Measurements from ENCODE around the gene TOPAZ1.

DNA sequence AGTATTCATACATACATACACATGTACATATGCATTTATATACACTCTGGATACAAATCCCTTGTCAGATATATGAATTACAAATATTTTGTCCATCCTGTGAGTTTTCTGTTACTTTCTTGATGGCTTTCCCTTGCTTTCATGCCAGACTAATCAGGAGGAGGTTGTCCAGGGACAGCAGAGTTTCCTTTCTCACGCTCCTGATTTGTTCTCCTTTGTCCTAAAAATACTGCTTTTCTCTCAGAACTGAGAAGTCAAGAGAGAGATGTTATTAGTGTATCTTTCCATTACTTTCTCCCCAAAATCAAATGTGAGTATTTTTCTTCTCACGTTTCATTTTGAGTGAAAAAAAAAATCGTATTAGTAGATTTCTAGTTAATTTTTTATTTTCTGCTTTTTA lies 84.8 kb downstream of the TOPAZ1 start:
- TF ChIP-seq CEBPB (IDR thresholded peaks at IDR 0.05; ENCODE audit: low read depth, low read length) (no peak), RXRA (IDR thresholded peaks at IDR 0.05; ENCODE audit: insufficient read depth, low read depth, low read length) (no peak), CHD2 (IDR thresholded peaks at IDR 0.05; ENCODE audit: low read length) (no peak), YY1 (IDR thresholded peaks at IDR 0.05; ENCODE audit: low read depth, low read length) (no peak), POLR2AphosphoS5 (IDR thresholded peaks at IDR 0.05; ENCODE audit: low read depth, low read length) (no peak), ZNF274 (IDR thresholded peaks at IDR 0.05; ENCODE audit: borderline replicate concordance, extremely low read depth, low read length) (no peak), FOSL1 (IDR thresholded peaks at IDR 0.05; ENCODE audit: insufficient read depth, low read depth, low read length) (no peak)
- TF ChIP-seq, protein P1, sequence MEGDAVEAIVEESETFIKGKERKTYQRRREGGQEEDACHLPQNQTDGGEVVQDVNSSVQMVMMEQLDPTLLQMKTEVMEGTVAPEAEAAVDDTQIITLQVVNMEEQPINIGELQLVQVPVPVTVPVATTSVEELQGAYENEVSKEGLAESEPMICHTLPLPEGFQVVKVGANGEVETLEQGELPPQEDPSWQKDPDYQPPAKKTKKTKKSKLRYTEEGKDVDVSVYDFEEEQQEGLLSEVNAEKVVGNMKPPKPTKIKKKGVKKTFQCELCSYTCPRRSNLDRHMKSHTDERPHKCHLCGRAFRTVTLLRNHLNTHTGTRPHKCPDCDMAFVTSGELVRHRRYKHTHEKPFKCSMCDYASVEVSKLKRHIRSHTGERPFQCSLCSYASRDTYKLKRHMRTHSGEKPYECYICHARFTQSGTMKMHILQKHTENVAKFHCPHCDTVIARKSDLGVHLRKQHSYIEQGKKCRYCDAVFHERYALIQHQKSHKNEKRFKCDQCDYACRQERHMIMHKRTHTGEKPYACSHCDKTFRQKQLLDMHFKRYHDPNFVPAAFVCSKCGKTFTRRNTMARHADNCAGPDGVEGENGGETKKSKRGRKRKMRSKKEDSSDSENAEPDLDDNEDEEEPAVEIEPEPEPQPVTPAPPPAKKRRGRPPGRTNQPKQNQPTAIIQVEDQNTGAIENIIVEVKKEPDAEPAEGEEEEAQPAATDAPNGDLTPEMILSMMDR (IDR thresholded peaks at IDR 0.05; ENCODE audit: control extremely low read depth in 1 of 3, insufficient read depth in 1 of 3, low read depth in 1 of 3, low read length in 3 of 3) = no peak

All from H1 (cell line).